GM12878 (cell line): Measurements from ENCODE around the gene CDK11B. TPM values are rescaled to one million over a fixed set of nuclear protein-coding genes. Genes with fewer than 3 reads are reported as not detected.
"Not testable (repeated sequence)": the region's sequence is repeated elsewhere in the genome, so short reads cannot be mapped to it uniquely, and the experiment has no call there.

ENCODE experiments used
- ATAC-seq: fragments of 200-7000 bp; cut with Tn5 transposase; 3 replicates; pipeline ENCODE4 v1.9.1; 2020; ENCODE audit warnings: mild to moderate bottlenecking, moderate library complexity
- BruUV-seq: library from RNA; stranded (reverse); fragments of 400-500 nt; replicated peaks from 2 replicates; lab custom pipeline; 2021; lab: Mats Ljungman, UMichigan
- CTCF ChIA-PET: fragments of 300-600 bp; sonication (Branson Sonifier 250); formaldehyde crosslinking; extraction: SDS; loops from one replicate; lab custom pipeline; 2021; ENCODE audit warnings: inconsistent platforms; lab: Yijun Ruan, JAX
- POLR2A ChIA-PET: fragments of 350-600 bp; formaldehyde crosslinking; extraction: SDS; loops from one replicate; lab custom pipeline; 2021; ENCODE audit warnings: inconsistent platforms; lab: Charles Lee
- RAD21 ChIA-PET: fragments of 300-600 bp; sonication (Branson Sonifier 250); formaldehyde crosslinking; loops from one replicate; lab custom pipeline; 2023; ENCODE audit warnings: antibody characterized with exemption; ENCODE audit not compliant: unreplicated experiment; lab: Charles Lee
- SMC1A ChIA-PET: fragments of 300-600 bp; sonication (Branson Sonifier 250); formaldehyde crosslinking; loops from one replicate; lab custom pipeline; 2023; ENCODE audit not compliant: unreplicated experiment, uncharacterized antibody; lab: Charles Lee
- DNase-seq: peaks from one replicate; pipeline ENCODE4 v3.0.0-alpha.2; 2011; ENCODE audit warnings: low read depth, low spot score
- FAIRE-seq: peaks from 3 replicates; lab custom pipeline; 2011; peaks lifted over from hg19 to GRCh38; lab: Jason Lieb, UNC
- H2AFZ ChIP-seq: 2 replicates; pipeline ENCODE4 v1.6.0; 2011; ENCODE audit warnings: low read depth, low read length, control low read depth; ENCODE audit not compliant: control insufficient read depth
- H3K27ac ChIP-seq: 2 replicates; pipeline ENCODE4 v1.5.1; 2011; ENCODE audit warnings: control low read depth; ENCODE audit not compliant: control insufficient read depth, insufficient read depth
- H3K27me3 ChIP-seq, 2 experiments: replicated peaks in 1 of 2; 2 replicates each; pipeline versions ENCODE4 v1.6.0 to v1.6.1; 2011; ENCODE audit warnings: low read length in 1 of 2; ENCODE audit not compliant: control insufficient read depth in 2 of 2, insufficient read depth in 2 of 2
- H3K36me3 ChIP-seq, 2 experiments: 2 replicates each; pipeline ENCODE4 v1.5.1; 2011; ENCODE audit warnings: low read length in 1 of 2; ENCODE audit not compliant: control insufficient read depth in 2 of 2, insufficient read depth in 2 of 2
- H3K4me1 ChIP-seq: 2 replicates; pipeline ENCODE4 v1.6.1; 2011; ENCODE audit warnings: mild to moderate bottlenecking, low read length, moderate library complexity, mixed read lengths; ENCODE audit not compliant: control insufficient read depth, insufficient read depth
- H3K4me2 ChIP-seq: 2 replicates; pipeline ENCODE4 v1.6.0; 2011; ENCODE audit warnings: control low read depth; ENCODE audit not compliant: control insufficient read depth, insufficient read depth
- H3K4me3 ChIP-seq: fragments of 200-600 bp; sonication (generic); 2 replicates; pipeline ENCODE4 v1.5.1; 2016
- H3K79me2 ChIP-seq: 2 replicates; pipeline ENCODE4 v1.6.0; 2011; ENCODE audit warnings: low read length; ENCODE audit not compliant: control insufficient read depth, insufficient read depth
- H3K9ac ChIP-seq: 2 replicates; pipeline ENCODE4 v1.8.0; 2011; ENCODE audit warnings: low read length, control low read depth, mixed read lengths; ENCODE audit not compliant: control insufficient read depth, insufficient read depth
- H3K9me3 ChIP-seq: replicated peaks from 3 replicates; pipeline ENCODE4 v1.5.1; 2011; ENCODE audit warnings: mild to moderate bottlenecking, low read length; ENCODE audit not compliant: control insufficient read depth, insufficient read depth
- H4K20me1 ChIP-seq: 2 replicates; pipeline ENCODE4 v1.6.0; 2011; ENCODE audit not compliant: control insufficient read depth, insufficient read depth
- WGBS: methylation state at CpG from one replicate; pipeline ENCODE4 v1.1.6; 2016; ENCODE audit warnings: low lambda C conversion rate; ENCODE audit not compliant: insufficient replicate concordance, insufficient coverage; ENCODE audit errors: missing lambda C conversion rate; 5-methylcytosine and 5-hydroxymethylcytosine counted together
- in situ Hi-C: fragments of 300-500 bp; cut with MboI; formaldehyde crosslinking; loops from 9 replicates; pipeline ENCODE4 v1.14.3; 2018; ENCODE audit warnings: mixed read lengths
- intact Hi-C: fragments of 100-400 bp; cut with micrococcal nuclease; formaldehyde crosslinking; loops from one replicate; pipeline ENCODE4 v1.14.2; 2022; ENCODE audit not compliant: unreplicated experiment
- polyA plus RNA-seq, 11 experiments: library from polyadenylated mRNA; depleted of rRNA in 4 of 11; unstranded in 6 of 11; stranded (reverse) in 5 of 11; fragments of >200 nt; fragmentation: Nextera tagmentation in 4 of 11; fragmentation: Illumina TruSeq in 1 of 11; extraction: Ambion mirVana in 4 of 11; extraction: Trizol in 1 of 11; gene quantifications; 1 replicate in 1 of 11; 2 replicates in 10 of 11; pipeline versions ENCODE4 v1.2.1 to v1.2.3, GENCODE V29; 2011 to 2016; ENCODE audit warnings: inconsistent platforms in 2 of 11, missing spikeins in 2 of 11, low read depth in 1 of 11
- total RNA-seq, 4 experiments: library from RNA; depleted of rRNA in 3 of 4; stranded (reverse); fragments of >200 nt in 3 of 4; fragmentation: Illumina TruSeq in 1 of 4; extraction: Trizol in 1 of 4; gene quantifications; 2 replicates each; pipeline versions ENCODE4 v1.2.1 to v1.2.3, GENCODE V29; 2013 to 2021

Gene CDK11B
- total and polyA plus RNA-seq, 10 of the 15 experiments (the other 5 are each of a cell fraction or from before 2014, with no cell fraction given): 3.2 to 30.9 (median 18.0) TPM

- H4K20me1 ChIP-seq, FAIRE-seq, BruUV-seq, H3K9me3 ChIP-seq, H3K79me2 ChIP-seq, H3K4me1 ChIP-seq, SMC1A ChIA-PET, H3K9ac ChIP-seq, H3K27me3 ChIP-seq, H3K27ac ChIP-seq, CTCF ChIA-PET, RAD21 ChIA-PET, H3K4me2 ChIP-seq, H2AFZ ChIP-seq, ATAC-seq, H3K4me3 ChIP-seq, DNase-seq, H3K36me3 ChIP-seq, in situ Hi-C loops, intact Hi-C loops: not testable (repeated sequence)
- POLR2A ChIA-PET: interaction anchor here (0.7 kb wide), 1 partner anchor 14 kb away, joined by 5 read pairs; no protein-coding TSS in a partner anchor
- WGBS: 100% methylated on average over 12 of the region's 16 CpGs
These were observed 19.4 kb downstream of the CDK11B start for GRCh38 chr1:1639368-1639767.

- H3K4me2 ChIP-seq, H3K27ac ChIP-seq, DNase-seq, H3K4me3 ChIP-seq, intact Hi-C loops, in situ Hi-C loops, H3K36me3 ChIP-seq, FAIRE-seq, H4K20me1 ChIP-seq, H2AFZ ChIP-seq, CTCF ChIA-PET, SMC1A ChIA-PET, H3K27me3 ChIP-seq, BruUV-seq, H3K9ac ChIP-seq, RAD21 ChIA-PET, H3K9me3 ChIP-seq, H3K4me1 ChIP-seq, H3K79me2 ChIP-seq, ATAC-seq: not testable (repeated sequence)
- WGBS: 95% methylated on average over 8 of the region's 13 CpGs
- POLR2A ChIA-PET: interaction anchor here (0.7 kb wide), 1 partner anchor 15 kb away, joined by 5 read pairs; no protein-coding TSS in a partner anchor
These were observed 20.3 kb downstream of the CDK11B start for GRCh38 chr1:1638528-1638927.

- ATAC-seq, H2AFZ ChIP-seq, H3K4me3 ChIP-seq, in situ Hi-C loops, H3K27me3 ChIP-seq, H3K79me2 ChIP-seq, H3K4me1 ChIP-seq, FAIRE-seq, SMC1A ChIA-PET, H3K9ac ChIP-seq, DNase-seq, H3K27ac ChIP-seq, POLR2A ChIA-PET, RAD21 ChIA-PET, H3K4me2 ChIP-seq, H4K20me1 ChIP-seq, H3K36me3 ChIP-seq, intact Hi-C loops, CTCF ChIA-PET, H3K9me3 ChIP-seq, BruUV-seq: not testable (repeated sequence)
- WGBS: 90% methylated on average over 13 of the region's 14 CpGs
These were observed 21.3 kb downstream of the CDK11B start for GRCh38 chr1:1637479-1637875.

- H4K20me1 ChIP-seq, H3K4me3 ChIP-seq, in situ Hi-C loops, intact Hi-C loops, H2AFZ ChIP-seq, H3K27me3 ChIP-seq, H3K79me2 ChIP-seq, ATAC-seq, RAD21 ChIA-PET, H3K9me3 ChIP-seq, H3K36me3 ChIP-seq, DNase-seq, SMC1A ChIA-PET, H3K4me1 ChIP-seq, FAIRE-seq, POLR2A ChIA-PET, H3K9ac ChIP-seq, CTCF ChIA-PET, H3K27ac ChIP-seq, H3K4me2 ChIP-seq, BruUV-seq: not testable (repeated sequence)
- WGBS: 88% methylated on average over 35 of the region's 37 CpGs
These were observed 22.0 kb downstream of the CDK11B start for GRCh38 chr1:1636621-1637478.
